Measurements from ENCODE around the gene UQCC2. TPM values are rescaled to one million over a fixed set of nuclear protein-coding genes. Genes with fewer than 3 reads are reported as not detected.

UQCC2 gene
- total and polyA plus RNA-seq, 5 donors from 2014 or later, result 14.9 to 72.6 (median 44.9) TPM

GRCh38 chr6:33755070-33755869, 43.8 kb upstream of the UQCC2 start:
- peaks cover 0 to 1% (median 0%) of the 10 kb centered on the region in 7 donors for H3K9me3 Mint-ChIP-seq
- no peak overlapping the region for H3K4me3 Mint-ChIP-seq
- H3K36me3 Mint-ChIP-seq, result no peaks in the 10 kb centered on the region

GRCh38 chr6:33754222-33754621, 42.7 kb upstream of the UQCC2 start:
- H3K36me3 ChIP-seq (ENCODE audit: control insufficient read depth, insufficient read depth, low read length), result no peaks in the 10 kb centered on the region
- no peak for ATAC-seq (ENCODE audit: low read depth in 2 of 2)
- H3K9me3 Mint-ChIP-seq, result peaks cover 0 to 1% (median 0%) of the 10 kb centered on the region in 7 donors
- no peak overlapping the region for H3K27ac Mint-ChIP-seq
- H3K27me3 Mint-ChIP-seq, result peaks cover 20% of the 10 kb centered on the region
- no peak overlapping the region for H3K4me3 ChIP-seq (ENCODE audit: low read depth, low read length)
- no peak for DNase-seq
- H3K4me1 ChIP-seq (ENCODE audit: control insufficient read depth, insufficient read depth, low read length, poor library complexity, severe bottlenecking), result no peaks in the 10 kb centered on the region
- H3K27me3 ChIP-seq (ENCODE audit: control insufficient read depth, insufficient read depth, low read length), result no peaks in the 10 kb centered on the region
- no peaks in the 10 kb centered on the region for H3K9me3 ChIP-seq (ENCODE audit: control insufficient read depth in 2 of 2, low read length in 2 of 2)
- no peaks in the 10 kb centered on the region for H3K36me3 Mint-ChIP-seq
- no peak overlapping the region for H3K4me3 Mint-ChIP-seq
- no peak overlapping the region for H3K27ac ChIP-seq (ENCODE audit: insufficient read depth, low read length, poor library complexity, severe bottlenecking)
- no peaks in the 10 kb centered on the region for H3K4me1 Mint-ChIP-seq

More at GRCh38 chr6:33755070-33755869, 43.8 kb upstream of the UQCC2 start:
- Mint-ChIP-seq H3K27ac (no peak overlapping the region), H3K27me3 (peaks cover 20% of the 10 kb centered on the region), H3K4me1 (no peaks in the 10 kb centered on the region)
- no peaks in the 10 kb centered on the region for H3K36me3 ChIP-seq (ENCODE audit: control insufficient read depth, insufficient read depth, low read length)
- ATAC-seq (ENCODE audit: low read depth in 2 of 2), result no peak
- no peak for DNase-seq
- no peaks in the 10 kb centered on the region for H3K27me3 ChIP-seq (ENCODE audit: control insufficient read depth, insufficient read depth, low read length)
- H3K9me3 ChIP-seq (ENCODE audit: control insufficient read depth in 2 of 2, low read length in 2 of 2), result no peaks in the 10 kb centered on the region
- H3K27ac ChIP-seq (ENCODE audit: insufficient read depth, low read length, poor library complexity, severe bottlenecking), result no peak overlapping the region
- H3K4me1 ChIP-seq (ENCODE audit: control insufficient read depth, insufficient read depth, low read length, poor library complexity, severe bottlenecking), result no peaks in the 10 kb centered on the region
- no peak overlapping the region for H3K4me3 ChIP-seq (ENCODE audit: low read depth, low read length)

DNA sequence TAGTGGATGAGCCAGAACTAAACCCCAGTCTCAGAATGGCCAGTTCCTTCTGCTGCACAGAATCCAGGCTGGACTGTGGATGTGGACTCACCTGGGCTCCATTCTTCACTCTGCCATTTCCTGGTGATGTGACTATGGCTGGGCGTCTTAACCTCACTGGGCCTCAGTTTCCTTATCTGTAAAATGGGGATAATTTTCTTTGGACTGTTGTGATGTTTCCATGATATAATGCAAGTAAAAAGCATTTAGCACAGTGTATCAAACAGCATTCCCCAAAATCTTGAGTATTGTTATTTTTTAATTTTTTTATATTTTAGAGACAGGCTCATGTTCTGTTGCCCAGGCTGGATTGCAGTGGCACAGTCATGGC, 41.1 kb upstream of the UQCC2 start:
- Histone ChIP-seq H3K27ac (ENCODE audit: insufficient read depth, low read length, poor library complexity, severe bottlenecking) (no peak overlapping the region), H3K36me3 (ENCODE audit: control insufficient read depth, insufficient read depth, low read length) (no peaks in the 10 kb centered on the region), H3K9me3 (ENCODE audit: control insufficient read depth in 2 of 2, low read length in 2 of 2) (no peaks in the 10 kb centered on the region), H3K27me3 (ENCODE audit: control insufficient read depth, insufficient read depth, low read length) (no peaks in the 10 kb centered on the region), H3K4me3 (ENCODE audit: low read depth, low read length) (no peak overlapping the region), H3K4me1 (ENCODE audit: control insufficient read depth, insufficient read depth, low read length, poor library complexity, severe bottlenecking) (no peaks in the 10 kb centered on the region)
- ATAC-seq (ENCODE audit: low read depth in 2 of 2) (no peak), DNase-seq (no peak)
- Mint-ChIP-seq H3K4me3 (no peak overlapping the region), H3K27ac (no peak overlapping the region), H3K9me3 (peaks cover 0 to 1% (median 0%) of the 10 kb centered on the region in 7 donors), H3K27me3 (peaks cover 15% of the 10 kb centered on the region), H3K4me1 (no peaks in the 10 kb centered on the region), H3K36me3 (no peaks in the 10 kb centered on the region)

DNA sequence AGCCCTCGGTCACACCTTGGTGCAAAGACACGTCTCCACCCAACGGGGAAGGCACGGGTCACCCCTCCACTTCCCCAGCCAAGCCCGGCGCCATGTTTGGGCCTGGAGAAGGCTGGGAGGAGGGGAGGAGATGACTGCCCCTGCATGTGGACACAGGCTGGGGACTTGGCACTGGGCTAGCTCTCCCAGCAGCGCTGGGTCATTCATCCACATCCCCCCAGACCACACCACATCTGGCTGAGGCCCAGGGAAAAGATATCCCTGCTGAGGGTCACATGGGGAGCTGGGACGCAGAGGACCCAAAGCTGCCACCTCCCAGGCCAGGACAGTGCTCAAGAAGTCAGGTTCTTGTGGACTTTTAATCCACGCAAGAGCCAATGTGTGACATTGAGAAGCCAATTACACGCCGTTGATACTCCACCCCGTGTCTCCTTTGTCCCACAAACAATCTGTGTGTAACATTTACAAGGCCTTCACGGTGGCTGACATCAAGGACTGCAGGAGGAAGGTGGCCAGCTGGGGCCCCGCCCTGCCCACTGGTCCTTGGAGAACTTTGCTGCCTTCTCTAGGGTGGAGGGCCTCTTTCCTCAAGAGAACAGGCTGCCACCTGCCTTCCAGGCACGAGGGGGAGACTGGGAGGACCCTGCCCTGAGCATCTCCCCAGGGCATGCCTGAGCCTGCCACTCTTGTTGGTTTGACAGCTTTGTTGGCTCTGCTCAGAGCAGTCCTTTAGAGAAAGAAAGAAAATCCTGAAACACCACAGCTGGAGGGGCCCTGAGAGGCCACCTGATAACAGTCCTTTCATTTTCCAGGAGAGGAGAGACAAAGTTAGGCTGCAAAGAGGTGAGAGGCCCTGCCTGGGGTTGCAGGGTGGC, 40.5 kb upstream of the UQCC2 start:
- Histone ChIP-seq H3K27ac (ENCODE audit: insufficient read depth, low read length, poor library complexity, severe bottlenecking) (no peak overlapping the region), H3K4me3 (ENCODE audit: low read depth, low read length) (no peak overlapping the region), H3K4me1 (ENCODE audit: control insufficient read depth, insufficient read depth, low read length, poor library complexity, severe bottlenecking) (no peaks in the 10 kb centered on the region), H3K27me3 (ENCODE audit: control insufficient read depth, insufficient read depth, low read length) (no peaks in the 10 kb centered on the region), H3K9me3 (ENCODE audit: control insufficient read depth in 2 of 2, low read length in 2 of 2) (no peaks in the 10 kb centered on the region), H3K36me3 (ENCODE audit: control insufficient read depth, insufficient read depth, low read length) (no peaks in the 10 kb centered on the region)
- peaks cover 12% of the 10 kb centered on the region for H3K27me3 Mint-ChIP-seq
- no peaks in the 10 kb centered on the region for H3K36me3 Mint-ChIP-seq
- no peak overlapping the region for H3K4me3 Mint-ChIP-seq
- H3K27ac Mint-ChIP-seq, result no peak overlapping the region
- peaks cover 0 to 1% (median 0%) of the 10 kb centered on the region in 7 donors for H3K9me3 Mint-ChIP-seq
- ATAC-seq (ENCODE audit: low read depth in 2 of 2) (no peak), DNase-seq (no peak)
- no peaks in the 10 kb centered on the region for H3K4me1 Mint-ChIP-seq

- H3K4me1 ChIP-seq (ENCODE audit: control insufficient read depth, insufficient read depth, low read length, poor library complexity, severe bottlenecking), result no peaks in the 10 kb centered on the region
- Mint-ChIP-seq H3K4me1 (peaks cover 0 to 3% (median 0%) of the 10 kb centered on the region in 4 donors), H3K36me3 (no peaks in the 10 kb centered on the region), H3K4me3 (no peak overlapping the region), H3K9me3 (peaks cover 0 to 1% (median 0%) of the 10 kb centered on the region in 7 donors), H3K27ac (peak overlapping the region in 1 of 3 donors; percentile 15), H3K27me3 (peaks cover 5% of the 10 kb centered on the region)
- H3K9me3 ChIP-seq (ENCODE audit: control insufficient read depth in 2 of 2, low read length in 2 of 2), result no peaks in the 10 kb centered on the region
- no peaks in the 10 kb centered on the region for H3K27me3 ChIP-seq (ENCODE audit: control insufficient read depth, insufficient read depth, low read length)
- H3K36me3 ChIP-seq (ENCODE audit: control insufficient read depth, insufficient read depth, low read length), result no peaks in the 10 kb centered on the region
- no peak overlapping the region for H3K4me3 ChIP-seq (ENCODE audit: low read depth, low read length)
- ATAC-seq (ENCODE audit: low read depth in 2 of 2) (no peak), DNase-seq (no peak)
- no peak overlapping the region for H3K27ac ChIP-seq (ENCODE audit: insufficient read depth, low read length, poor library complexity, severe bottlenecking)
Measured at GRCh38 chr6:33750244-33750991, 38.9 kb upstream of the UQCC2 start.

DNA sequence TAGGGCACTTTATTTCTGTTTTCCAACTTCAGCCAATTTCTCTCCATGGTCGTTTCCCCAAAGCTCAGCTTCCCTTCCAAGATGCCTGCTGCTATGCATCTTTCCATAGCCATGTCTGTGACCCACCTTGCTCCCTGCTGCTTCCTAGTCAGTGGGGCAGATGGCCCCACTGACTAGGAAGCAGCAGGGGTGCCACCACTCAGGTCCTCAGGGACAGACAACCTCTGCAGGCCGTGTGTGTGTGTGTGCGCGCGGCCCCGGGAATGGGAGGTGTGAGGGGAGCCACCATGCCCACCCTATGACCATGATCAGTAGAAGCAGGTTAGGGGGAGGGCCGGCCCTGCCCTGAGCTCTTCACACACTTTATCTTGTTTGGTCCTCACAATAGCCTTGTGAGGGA, 37.9 kb upstream of the UQCC2 start:
- Mint-ChIP-seq H3K27ac (peak overlapping the region in 1 of 3 donors; percentile 41), H3K27me3 (peaks cover 6% of the 10 kb centered on the region), H3K9me3 (peaks cover 0 to 1% (median 0%) of the 10 kb centered on the region in 7 donors)

DNA sequence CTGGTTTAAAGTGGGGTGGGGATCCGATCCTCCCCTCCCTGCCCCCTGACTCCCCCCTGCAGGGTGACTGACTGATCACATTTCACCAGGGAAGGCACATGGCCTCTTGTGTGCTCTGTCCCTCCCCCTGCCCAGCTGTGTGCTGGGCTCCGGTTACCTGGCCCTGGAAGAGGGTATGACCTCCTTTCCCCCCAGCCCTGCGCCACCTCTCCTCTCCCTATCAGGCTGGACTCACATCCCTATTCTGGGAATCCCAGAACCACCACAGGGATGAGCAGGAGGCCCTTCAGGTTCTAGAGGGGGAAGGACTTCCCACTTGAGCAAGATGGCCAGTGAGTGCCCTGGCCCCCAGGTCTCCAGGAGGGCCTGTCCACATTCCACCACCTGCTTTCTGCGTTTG, 37.3 kb upstream of the UQCC2 start:
- Histone ChIP-seq H3K27ac (ENCODE audit: insufficient read depth, low read length, poor library complexity, severe bottlenecking) (no peak overlapping the region), H3K4me1 (ENCODE audit: control insufficient read depth, insufficient read depth, low read length, poor library complexity, severe bottlenecking) (no peaks in the 10 kb centered on the region), H3K36me3 (ENCODE audit: control insufficient read depth, insufficient read depth, low read length) (no peaks in the 10 kb centered on the region), H3K9me3 (ENCODE audit: control insufficient read depth in 2 of 2, low read length in 2 of 2) (no peaks in the 10 kb centered on the region), H3K4me3 (ENCODE audit: low read depth, low read length) (no peak overlapping the region), H3K27me3 (ENCODE audit: control insufficient read depth, insufficient read depth, low read length) (no peaks in the 10 kb centered on the region)
- no peak for DNase-seq
- Mint-ChIP-seq H3K36me3 (no peaks in the 10 kb centered on the region), H3K27me3 (peaks cover 10% of the 10 kb centered on the region), H3K27ac (no peak overlapping the region), H3K4me1 (peaks cover 0 to 7% (median 2%) of the 10 kb centered on the region in 4 donors), H3K4me3 (no peak overlapping the region), H3K9me3 (no peaks in the 10 kb centered on the region)
- no peak for ATAC-seq (ENCODE audit: low read depth in 2 of 2)

More for the DNA sequence above, 37.9 kb upstream of the UQCC2 start:
- Histone ChIP-seq H3K27ac (ENCODE audit: insufficient read depth, low read length, poor library complexity, severe bottlenecking) (no peak overlapping the region), H3K9me3 (ENCODE audit: control insufficient read depth in 2 of 2, low read length in 2 of 2) (no peaks in the 10 kb centered on the region), H3K27me3 (ENCODE audit: control insufficient read depth, insufficient read depth, low read length) (no peaks in the 10 kb centered on the region), H3K4me1 (ENCODE audit: control insufficient read depth, insufficient read depth, low read length, poor library complexity, severe bottlenecking) (no peaks in the 10 kb centered on the region), H3K4me3 (ENCODE audit: low read depth, low read length) (no peak overlapping the region), H3K36me3 (ENCODE audit: control insufficient read depth, insufficient read depth, low read length) (no peaks in the 10 kb centered on the region)
- no peak for DNase-seq
- no peak for ATAC-seq (ENCODE audit: low read depth in 2 of 2)
- no peak overlapping the region for H3K4me3 Mint-ChIP-seq
- no peaks in the 10 kb centered on the region for H3K36me3 Mint-ChIP-seq
- peaks cover 0 to 3% (median under 1%) of the 10 kb centered on the region in 4 donors for H3K4me1 Mint-ChIP-seq

Measured in CD4-positive, CD25-positive, alpha-beta regulatory T cell (primary cell).